ENCODE data around the gene RNF123.

- TF ChIP-seq ZNF274 (IDR thresholded peaks at IDR 0.05; ENCODE audit: low read depth, low read length) = no peak
- TF ChIP-seq YY1 (IDR thresholded peaks at IDR 0.05; ENCODE audit: insufficient read depth, insufficient read length) = no peak
Observed at GRCh38 chr3:49700453-49701128, 11.2 kb downstream of the RNF123 start.
